ENCODE results near the gene MTF2.

The MTF2 gene

GRCh38 chr1:93051961-93052360, 27.1 kb upstream of the MTF2 start:
- no peaks in the 10 kb centered on the region for H3K27me3 ChIP-seq (ENCODE audit: insufficient read depth, low read length)
- no peak overlapping the region for H3K4me3 ChIP-seq (ENCODE audit: low read length)
- no peak overlapping the region for H3K9ac ChIP-seq (ENCODE audit: low read depth, low read length)
- no peaks in the 10 kb centered on the region for H3K4me1 ChIP-seq (ENCODE audit: insufficient read depth, low read length)
- H3K9me3 ChIP-seq (ENCODE audit: insufficient read depth, low read depth, low read length), result no peaks in the 10 kb centered on the region
- no peaks in the 10 kb centered on the region for H3K36me3 ChIP-seq (ENCODE audit: insufficient read depth, low read length)
- 82% methylated on average over 1 of the region's 1 CpG for WGBS
- no peak overlapping the region for H3K27ac ChIP-seq (ENCODE audit: low read depth, low read length)

GRCh38 chr1:93056214-93056613, 22.9 kb upstream of the MTF2 start:
- Histone ChIP-seq H3K9me3 (ENCODE audit: insufficient read depth, low read depth, low read length) (no peaks in the 10 kb centered on the region), H3K36me3 (ENCODE audit: insufficient read depth, low read length) (no peaks in the 10 kb centered on the region), H3K4me3 (ENCODE audit: low read length) (no peak overlapping the region), H3K9ac (ENCODE audit: low read depth, low read length) (no peak overlapping the region), H3K27ac (ENCODE audit: low read depth, low read length) (no peak overlapping the region), H3K27me3 (ENCODE audit: insufficient read depth, low read length) (no peaks in the 10 kb centered on the region), H3K4me1 (ENCODE audit: insufficient read depth, low read length) (no peaks in the 10 kb centered on the region)
- 35% methylated on average over 4 of the region's 4 CpGs for WGBS

- H3K4me3 ChIP-seq (ENCODE audit: low read length), result no peak overlapping the region
- H3K27ac ChIP-seq (ENCODE audit: low read depth, low read length), result no peak overlapping the region
- no peaks in the 10 kb centered on the region for H3K9me3 ChIP-seq (ENCODE audit: insufficient read depth, low read depth, low read length)
- H3K27me3 ChIP-seq (ENCODE audit: insufficient read depth, low read length), result no peaks in the 10 kb centered on the region
- no peaks in the 10 kb centered on the region for H3K4me1 ChIP-seq (ENCODE audit: insufficient read depth, low read length)
- H3K36me3 ChIP-seq (ENCODE audit: insufficient read depth, low read length), result no peaks in the 10 kb centered on the region
- WGBS, result 80% methylated on average over 1 of the region's 2 CpGs
- no peak overlapping the region for H3K9ac ChIP-seq (ENCODE audit: low read depth, low read length)
Measured at GRCh38 chr1:93056649-93057048, 22.4 kb upstream of the MTF2 start.

- Histone ChIP-seq H3K27ac (ENCODE audit: low read depth, low read length) (no peak overlapping the region), H3K9ac (ENCODE audit: low read depth, low read length) (no peak overlapping the region), H3K4me1 (ENCODE audit: insufficient read depth, low read length) (no peaks in the 10 kb centered on the region), H3K9me3 (ENCODE audit: insufficient read depth, low read depth, low read length) (no peaks in the 10 kb centered on the region), H3K27me3 (ENCODE audit: insufficient read depth, low read length) (no peaks in the 10 kb centered on the region), H3K36me3 (ENCODE audit: insufficient read depth, low read length) (no peaks in the 10 kb centered on the region), H3K4me3 (ENCODE audit: low read length) (no peak overlapping the region)
- 66% methylated on average over 3 of the region's 3 CpGs for WGBS
Measured at GRCh38 chr1:93061895-93062792, 16.9 kb upstream of the MTF2 start.

GRCh38 chr1:93076268-93076667, 2.8 kb upstream of the MTF2 start:
- 92% methylated on average over 3 of the region's 4 CpGs for WGBS
- H3K9me3 ChIP-seq (ENCODE audit: insufficient read depth, low read depth, low read length), result 0 out of 2 replicates have a peak, but pooled peaks cover under 1% of the 10 kb centered on the region
- H3K36me3 ChIP-seq (ENCODE audit: insufficient read depth, low read length), result peaks cover 2% of the 10 kb centered on the region; the same call in 1 of the 2 replicates
- H3K9ac ChIP-seq (ENCODE audit: low read depth, low read length), result no peak overlapping the region
- no peaks in the 10 kb centered on the region for H3K27me3 ChIP-seq (ENCODE audit: insufficient read depth, low read length)
- H3K4me3 ChIP-seq (ENCODE audit: low read length), result no peak overlapping the region
- no peak overlapping the region for H3K27ac ChIP-seq (ENCODE audit: low read depth, low read length)
- H3K4me1 ChIP-seq (ENCODE audit: insufficient read depth, low read length), result peaks cover 10% of the 10 kb centered on the region

- 68% methylated on average over 3 of the region's 3 CpGs for WGBS
- Histone ChIP-seq H3K9ac (ENCODE audit: low read depth, low read length) (peak overlapping the region; percentile 98), H3K27me3 (ENCODE audit: insufficient read depth, low read length) (no peaks in the 10 kb centered on the region), H3K4me3 (ENCODE audit: low read length) (peak overlapping the region; percentile 86), H3K36me3 (ENCODE audit: insufficient read depth, low read length) (peaks cover 21% of the 10 kb centered on the region), H3K27ac (ENCODE audit: low read depth, low read length) (peak overlapping the region; percentile 87), H3K4me1 (ENCODE audit: insufficient read depth, low read length) (peaks cover 18% of the 10 kb centered on the region), H3K9me3 (ENCODE audit: insufficient read depth, low read depth, low read length) (peaks cover 3% of the 10 kb centered on the region; the same call in 1 of the 2 replicates)
Measured at GRCh38 chr1:93078203-93078602, 880 bp upstream of the MTF2 start.

- H3K9ac ChIP-seq (ENCODE audit: low read depth, low read length), result peak overlapping the region; percentile 98
- peak overlapping the region; percentile 86 for H3K4me3 ChIP-seq (ENCODE audit: low read length)
- H3K9me3 ChIP-seq (ENCODE audit: insufficient read depth, low read depth, low read length), result peaks cover 8% of the 10 kb centered on the region
- 5% methylated on average over 7 of the region's 7 CpGs for WGBS
- peaks cover 25% of the 10 kb centered on the region for H3K36me3 ChIP-seq (ENCODE audit: insufficient read depth, low read length)
- peak overlapping the region; percentile 87 for H3K27ac ChIP-seq (ENCODE audit: low read depth, low read length)
- no peaks in the 10 kb centered on the region for H3K27me3 ChIP-seq (ENCODE audit: insufficient read depth, low read length)
- peaks cover 18% of the 10 kb centered on the region for H3K4me1 ChIP-seq (ENCODE audit: insufficient read depth, low read length)
Measured at GRCh38 chr1:93078638-93078985, 471 bp upstream of the MTF2 start.

- peaks cover 14% of the 10 kb centered on the region for H3K9me3 ChIP-seq (ENCODE audit: insufficient read depth, low read depth, low read length)
- WGBS, result under 1% methylated on average over 13 of the region's 13 CpGs
- H3K4me1 ChIP-seq (ENCODE audit: insufficient read depth, low read length), result peaks cover 18% of the 10 kb centered on the region
- H3K27me3 ChIP-seq (ENCODE audit: insufficient read depth, low read length), result no peaks in the 10 kb centered on the region
- peak overlapping the region; percentile 86 for H3K4me3 ChIP-seq (ENCODE audit: low read length)
- peak overlapping the region; percentile 94 for H3K27ac ChIP-seq (ENCODE audit: low read depth, low read length)
- H3K9ac ChIP-seq (ENCODE audit: low read depth, low read length), result peak overlapping the region; percentile 98
- peaks cover 36% of the 10 kb centered on the region for H3K36me3 ChIP-seq (ENCODE audit: insufficient read depth, low read length)
Measured at GRCh38 chr1:93079685-93080141, 630 bp downstream of the MTF2 start.

GRCh38 chr1:93080179-93080823, 1.2 kb downstream of the MTF2 start:
- Histone ChIP-seq H3K9ac (ENCODE audit: low read depth, low read length) (peak overlapping the region; percentile 98), H3K9me3 (ENCODE audit: insufficient read depth, low read depth, low read length) (peaks cover 14% of the 10 kb centered on the region), H3K4me3 (ENCODE audit: low read length) (peak overlapping the region; percentile 86), H3K27ac (ENCODE audit: low read depth, low read length) (peak overlapping the region; percentile 94), H3K4me1 (ENCODE audit: insufficient read depth, low read length) (peaks cover 18% of the 10 kb centered on the region), H3K27me3 (ENCODE audit: insufficient read depth, low read length) (no peaks in the 10 kb centered on the region), H3K36me3 (ENCODE audit: insufficient read depth, low read length) (peaks cover 42% of the 10 kb centered on the region)
- 0% methylated on average over 4 of the region's 5 CpGs for WGBS

GRCh38 chr1:93081716-93082115, 2.6 kb downstream of the MTF2 start:
- peaks cover 14% of the 10 kb centered on the region for H3K9me3 ChIP-seq (ENCODE audit: insufficient read depth, low read depth, low read length)
- no peaks in the 10 kb centered on the region for H3K27me3 ChIP-seq (ENCODE audit: insufficient read depth, low read length)
- H3K27ac ChIP-seq (ENCODE audit: low read depth, low read length), result no peak overlapping the region
- peaks cover 55% of the 10 kb centered on the region for H3K36me3 ChIP-seq (ENCODE audit: insufficient read depth, low read length)
- H3K4me3 ChIP-seq (ENCODE audit: low read length), result peak overlapping the region; percentile 86
- H3K9ac ChIP-seq (ENCODE audit: low read depth, low read length), result no peak overlapping the region
- peaks cover 18% of the 10 kb centered on the region for H3K4me1 ChIP-seq (ENCODE audit: insufficient read depth, low read length)

GRCh38 chr1:93082313-93082712, 3.2 kb downstream of the MTF2 start:
- Histone ChIP-seq H3K9me3 (ENCODE audit: insufficient read depth, low read depth, low read length) (peaks cover 14% of the 10 kb centered on the region), H3K9ac (ENCODE audit: low read depth, low read length) (no peak overlapping the region), H3K27me3 (ENCODE audit: insufficient read depth, low read length) (no peaks in the 10 kb centered on the region), H3K27ac (ENCODE audit: low read depth, low read length) (no peak overlapping the region), H3K4me3 (ENCODE audit: low read length) (no peak overlapping the region; the same call in 1 of the 2 replicates), H3K4me1 (ENCODE audit: insufficient read depth, low read length) (peaks cover 18% of the 10 kb centered on the region), H3K36me3 (ENCODE audit: insufficient read depth, low read length) (peaks cover 58% of the 10 kb centered on the region)
- WGBS, result 91% methylated on average over 3 of the region's 3 CpGs
